Fibroblast of upper back skin (primary cell): Measurements from ENCODE around the gene GLIS2.
A peak's percentile ranks its signal among the peaks of the same experiment; 100 is the strongest.

Source experiments
- DNase-seq: peaks from one replicate; pipeline ENCODE4 v3.0.0-alpha.2; 2013

Gene GLIS2

GRCh38 chr16:4298761-4299522, 16.9 kb upstream of the GLIS2 start:
- peak; percentile 97 for DNase-seq

- no peak for DNase-seq
These were observed 14.7 kb upstream of the GLIS2 start for GRCh38 chr16:4301177-4301576.

GRCh38 chr16:4301968-4302367, 13.9 kb upstream of the GLIS2 start:
- no peak for DNase-seq

GRCh38 chr16:4303973-4304372, 11.9 kb upstream of the GLIS2 start:
- no peak for DNase-seq

GRCh38 chr16:4306470-4307214, 9.2 kb upstream of the GLIS2 start:
- no peak for DNase-seq

GRCh38 chr16:4307215-4308037, 8.4 kb upstream of the GLIS2 start:
- peak; percentile 95 for DNase-seq

DNA sequence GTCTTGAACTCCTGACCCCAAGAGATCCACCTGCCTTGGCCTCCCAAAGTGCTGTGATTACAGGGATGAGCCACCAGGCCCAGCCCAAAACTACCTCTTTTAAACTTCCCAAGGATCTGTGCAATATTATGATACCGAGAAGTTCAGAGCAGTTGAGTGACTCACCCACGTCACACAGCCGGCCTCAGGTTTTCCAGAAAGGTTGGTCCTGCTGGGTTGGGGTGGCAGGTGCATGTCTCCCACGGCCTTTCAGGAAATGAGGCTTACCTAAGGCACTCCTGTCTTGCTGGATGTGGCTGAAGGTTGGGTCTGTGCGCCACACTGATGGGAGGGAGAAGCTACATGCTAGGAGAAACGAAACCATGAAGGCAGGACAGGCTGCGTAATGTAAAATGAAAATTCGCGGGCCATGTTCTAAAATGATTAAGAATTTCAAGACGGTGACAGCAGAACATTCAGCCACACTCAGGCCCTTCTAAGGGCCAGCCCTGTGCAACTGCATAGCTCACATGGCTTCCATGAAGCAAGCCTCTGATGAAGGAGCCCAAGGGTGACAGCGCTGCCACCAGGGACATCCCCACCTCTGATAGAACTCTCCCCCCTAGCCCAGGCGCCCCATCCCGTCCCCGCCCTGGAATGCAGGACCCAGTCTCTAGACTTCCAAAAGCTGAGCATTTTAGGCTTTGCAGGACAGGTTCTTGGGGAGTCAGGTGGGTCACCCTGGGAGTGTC, 6.6 kb upstream of the GLIS2 start:
- no peak for DNase-seq

DNA sequence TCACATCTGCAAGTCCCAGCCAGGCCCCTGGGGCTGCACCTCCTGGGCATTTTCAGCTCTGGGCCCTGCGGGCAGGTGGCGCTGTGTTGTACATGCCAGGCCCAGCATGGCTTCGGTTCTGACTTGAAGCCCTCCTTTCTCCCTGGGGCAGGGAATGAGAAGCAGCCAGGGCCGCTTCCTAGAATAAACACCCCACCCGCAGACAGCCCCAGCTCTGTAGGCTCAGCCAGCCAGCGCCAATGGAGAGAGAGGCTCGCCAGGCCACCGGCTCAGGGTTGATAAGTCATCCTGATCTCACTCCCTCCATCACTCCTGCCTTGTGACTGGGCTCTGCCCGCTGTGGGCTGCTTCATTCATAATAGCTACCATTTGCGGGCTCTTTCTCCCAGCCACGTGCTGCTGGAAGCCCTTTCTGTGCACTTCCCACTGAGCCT, 6.0 kb upstream of the GLIS2 start:
- peak; percentile 46 for DNase-seq

DNA sequence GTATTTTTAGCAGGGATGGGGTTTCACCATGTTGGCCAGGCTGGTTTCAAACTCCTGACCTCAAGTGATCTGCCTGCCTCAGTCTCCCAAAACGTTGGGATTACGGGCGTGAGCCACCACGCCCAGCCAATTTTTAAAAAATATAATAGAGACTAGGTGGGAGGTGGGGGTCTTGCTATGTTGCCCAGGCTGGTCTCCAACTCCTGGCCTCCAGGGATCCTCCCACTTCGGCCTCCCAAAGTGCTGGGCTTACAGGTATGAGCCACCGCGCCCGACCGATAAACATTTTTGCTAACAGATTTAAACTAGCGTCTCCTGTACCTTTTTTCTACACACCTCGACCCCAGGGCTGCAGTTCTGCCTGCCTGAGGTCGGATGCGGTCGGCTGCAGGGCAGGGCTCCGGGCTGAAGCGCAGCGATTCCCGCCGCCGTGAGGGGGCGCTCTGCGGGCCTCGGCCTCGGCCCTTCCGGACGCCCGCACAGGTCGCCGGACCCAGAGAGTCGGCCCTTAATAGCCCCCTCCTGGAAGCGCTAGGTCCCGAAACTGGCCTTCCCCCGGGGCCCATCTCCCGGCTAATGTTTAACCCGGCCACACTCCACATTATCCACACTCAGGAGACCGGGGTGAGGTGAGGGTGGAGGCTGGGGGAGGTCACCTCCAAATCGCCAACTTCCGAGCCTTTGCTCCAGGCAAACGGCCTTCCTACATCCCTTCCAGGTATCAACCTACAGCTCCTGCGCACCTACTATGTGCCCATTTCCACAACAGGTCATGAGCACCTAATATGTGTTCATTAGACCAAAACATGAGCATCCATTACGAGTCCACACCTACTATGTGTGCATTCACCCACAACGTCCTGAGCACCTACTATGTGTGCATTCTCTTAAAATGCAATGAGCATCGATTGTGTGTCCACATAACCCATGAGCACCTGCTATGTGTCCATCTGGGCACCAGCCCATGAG, 2.0 kb upstream of the GLIS2 start:
- no peak for DNase-seq

GRCh38 chr16:4314532-4315185, 1.2 kb upstream of the GLIS2 start:
- peak; percentile 51 for DNase-seq

DNA sequence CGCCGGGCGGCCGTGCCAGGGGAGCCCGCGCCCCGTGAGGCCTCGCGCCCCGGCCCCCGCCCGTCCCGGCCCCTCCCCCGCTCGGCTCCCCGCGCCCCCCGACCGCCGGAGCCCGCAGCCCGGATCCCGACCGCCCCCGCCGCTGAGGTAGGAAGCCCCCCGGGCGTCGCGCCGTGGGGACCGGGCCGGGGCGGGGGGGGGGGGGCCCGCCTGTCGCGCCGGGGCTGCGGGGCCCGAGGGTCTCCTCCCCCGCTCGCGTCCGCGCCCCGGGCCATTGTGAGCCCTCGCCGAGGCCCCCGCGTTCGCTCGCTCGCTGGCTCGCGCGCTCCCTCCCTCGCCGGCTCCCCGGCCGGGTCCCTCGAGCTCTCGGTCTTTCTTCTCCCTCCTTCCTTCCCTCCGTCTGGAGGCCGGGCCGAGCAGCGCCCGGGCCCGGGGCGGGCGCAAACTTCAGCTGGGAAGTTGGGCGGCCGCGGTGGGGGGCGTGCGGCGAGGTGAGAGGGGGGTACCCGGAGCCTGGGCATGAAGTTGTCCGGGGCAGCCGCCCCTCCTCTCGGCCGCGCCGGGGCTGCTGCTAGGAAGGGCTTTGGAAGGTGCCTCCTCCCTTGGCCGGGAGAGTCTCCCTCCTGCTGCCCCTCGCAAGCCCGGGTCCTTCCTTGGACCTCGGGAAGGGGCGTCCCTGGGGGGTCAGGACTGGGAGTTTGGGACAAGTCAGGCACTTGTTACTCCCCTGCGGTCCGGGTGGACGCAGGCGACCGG, 419 bp downstream of the GLIS2 start:
- DNase-seq = no peak

GRCh38 chr16:4316864-4317531, 1.1 kb downstream of the GLIS2 start:
- no peak for DNase-seq

DNA sequence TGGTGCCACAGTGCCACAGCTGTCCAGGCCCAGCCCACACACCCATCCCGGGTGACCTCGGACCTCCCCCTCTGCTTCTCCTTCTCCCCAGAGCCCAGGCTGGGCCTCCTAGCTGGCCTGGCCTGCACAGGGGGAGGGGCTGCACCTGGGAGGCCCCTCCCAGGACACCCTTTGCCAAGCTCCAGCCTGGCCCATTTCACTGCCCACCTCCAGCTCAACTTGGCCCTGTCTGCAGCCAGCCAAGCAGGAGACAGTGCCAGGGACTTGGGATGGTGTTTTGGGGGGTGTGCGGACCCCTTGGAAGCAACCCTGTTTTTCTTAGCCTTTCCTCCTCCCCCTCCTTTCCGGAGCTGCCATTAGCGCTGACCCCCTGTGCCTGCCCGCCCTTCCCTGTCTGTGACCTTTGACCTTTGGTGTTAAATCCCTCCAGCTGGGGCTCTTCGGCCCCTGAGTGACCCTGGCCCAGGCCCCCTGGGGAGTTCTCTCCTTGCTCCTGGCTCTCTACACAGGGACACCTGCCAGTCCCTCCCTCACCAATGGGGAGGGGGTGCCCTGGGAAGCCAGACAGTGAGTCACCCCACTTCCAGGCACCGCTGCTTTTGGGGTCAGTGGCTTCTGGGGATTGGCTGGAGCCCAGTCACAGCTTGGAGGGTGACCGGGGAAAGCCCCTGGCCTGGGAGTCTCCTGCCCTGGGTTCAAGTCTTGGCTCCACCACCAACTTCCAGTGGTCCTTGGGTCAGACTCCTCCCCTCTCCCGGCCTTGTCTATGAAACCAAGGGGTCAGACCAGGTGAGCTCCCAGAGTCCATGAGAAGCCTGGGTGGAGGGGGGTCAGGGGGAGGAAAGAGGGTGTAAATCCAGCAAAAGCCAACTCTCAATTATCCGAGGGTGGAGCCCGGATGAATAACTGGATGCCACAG, 1.9 kb downstream of the GLIS2 start:
- DNase-seq = no peak

- no peak for DNase-seq
These were observed 2.6 kb downstream of the GLIS2 start for GRCh38 chr16:4318451-4318910.

- no peak for DNase-seq
These were observed 3.1 kb downstream of the GLIS2 start for GRCh38 chr16:4318967-4319366.

- DNase-seq = no peak
These were observed 3.9 kb downstream of the GLIS2 start for GRCh38 chr16:4319454-4320421.

DNA sequence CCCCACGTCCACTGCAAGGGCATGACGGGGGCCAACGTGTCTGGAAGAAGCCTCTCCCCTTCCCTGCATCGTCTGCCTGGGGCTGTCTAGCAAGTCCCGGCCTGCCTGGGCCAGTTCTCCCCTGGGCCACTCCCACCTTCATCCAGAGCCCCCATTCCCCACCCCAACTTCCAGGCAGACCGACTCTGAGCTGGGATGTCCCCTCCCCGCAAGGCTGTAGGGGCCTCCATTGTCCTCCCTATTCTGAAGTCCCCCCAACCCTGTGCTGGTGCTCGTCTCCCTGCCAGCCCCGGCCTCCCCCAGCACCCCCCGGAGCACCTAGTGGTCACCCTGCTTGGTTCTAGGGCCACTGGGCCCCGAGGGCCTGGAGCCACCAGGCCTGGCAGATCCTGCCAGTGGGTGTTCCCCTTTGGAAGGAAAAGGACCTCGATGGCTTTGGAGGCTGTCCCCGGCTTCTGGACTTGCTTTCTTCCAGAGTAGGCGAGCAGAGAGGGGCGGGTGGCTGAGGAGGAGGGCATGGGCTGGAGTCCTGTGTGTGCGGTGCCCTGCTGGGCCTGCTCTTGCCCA, 4.8 kb downstream of the GLIS2 start:
- no peak for DNase-seq
